Ovary (tissue), 3 donors: ENCODE measurements around the gene CSGALNACT2.

Source experiments
- CTCF ChIP-seq, 3 donors: fragments of 450-650 bp in 2 of 3; fragments of 200-600 bp in 1 of 3; IDR thresholded peaks; one replicate each; pipeline versions ENCODE4 v1.5.1 to v1.8.0; 2016 to 2022; ENCODE audit warnings: antibody characterized with exemption in 3 of 3, mild to moderate bottlenecking in 1 of 3
- EP300 ChIP-seq: sonication (generic); formaldehyde crosslinking; IDR thresholded peaks from one replicate; pipeline ENCODE4 v1.6.1; 2017; ENCODE audit warnings: antibody characterized with exemption
- POLR2A ChIP-seq: fragments of 450-650 bp; IDR thresholded peaks from one replicate; pipeline ENCODE4 v1.6.1; 2017; ENCODE audit warnings: antibody characterized with exemption, mild to moderate bottlenecking, moderate library complexity
- donor health status: DM: no; HTN: no; CAD: no.

DNA sequence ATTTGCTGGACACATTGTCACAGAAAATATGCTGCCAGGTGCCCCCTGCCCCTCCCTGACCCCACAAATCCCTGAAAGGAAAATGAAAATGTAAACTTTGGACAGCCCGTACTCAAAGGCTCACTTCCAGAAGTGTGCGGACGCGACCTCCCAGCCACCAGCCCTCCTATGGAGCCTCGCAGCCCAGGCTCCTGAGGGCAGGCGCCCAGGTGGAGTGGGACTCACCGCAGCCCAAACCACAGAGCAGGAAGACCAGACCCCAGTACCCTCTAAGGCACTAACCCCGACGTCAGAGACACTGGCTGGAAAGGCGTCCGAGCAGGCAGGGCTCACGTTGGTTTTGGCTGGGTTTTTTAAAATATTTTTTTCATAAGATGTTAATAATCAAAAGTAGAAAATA, 57.3 kb downstream of the CSGALNACT2 start:
- TF ChIP-seq CTCF (IDR thresholded peaks at IDR 0.05) (no peak), POLR2A (no peak), EP300 (no peak)
